H1 (cell line): ENCODE results near the gene APOBEC3H. TPM values are rescaled to one million over a fixed set of nuclear protein-coding genes. Genes with fewer than 3 reads are reported as not detected.

Source experiments
- CTCF ChIA-PET: fragments of 300-600 bp; sonication (Branson Sonifier 250); formaldehyde crosslinking; loops from one replicate; lab custom pipeline; 2021; ENCODE audit not compliant: partially characterized antibody; lab: Charles Lee
- POLR2A ChIA-PET: fragments of 300-600 bp; sonication (Branson Sonifier 250); formaldehyde crosslinking; loops from one replicate; lab custom pipeline; 2021; ENCODE audit warnings: inconsistent platforms; ENCODE audit not compliant: partially characterized antibody; lab: Charles Lee
- DNase-seq, 2 experiments: peaks; one replicate each; pipeline versions ENCODE4 v3.0.0 to v3.0.0-alpha.2; 2010 to 2022; ENCODE audit warnings: low spot score in 2 of 2, low read depth in 1 of 2, mixed read lengths in 1 of 2
- FAIRE-seq: peaks from 2 replicates; lab custom pipeline; 2011; peaks lifted over from hg19 to GRCh38; lab: Jason Lieb, UNC
- H2AFZ ChIP-seq: 2 replicates; pipeline ENCODE4 v1.8.1; 2012; ENCODE audit warnings: low read length, inconsistent platforms
- H2AK5ac ChIP-seq: 2 replicates; pipeline ENCODE4 v1.6.1; 2013; ENCODE audit warnings: low read depth, low read length
- H2BK120ac ChIP-seq: replicated peaks from 2 replicates; pipeline ENCODE3; 2013; ENCODE audit warnings: low read depth, low read length, inconsistent platforms
- H2BK12ac ChIP-seq: 2 replicates; pipeline ENCODE4 v1.6.1; 2013; ENCODE audit warnings: low read depth, low read length
- H2BK15ac ChIP-seq: 2 replicates; pipeline ENCODE4 v1.6.1; 2013; ENCODE audit warnings: low read length
- H2BK20ac ChIP-seq: 2 replicates; pipeline ENCODE4 v1.6.1; 2013; ENCODE audit warnings: low read length
- H2BK5ac ChIP-seq: 2 replicates; pipeline ENCODE4 v1.6.1; 2013; ENCODE audit warnings: low read depth, low read length
- H3K14ac ChIP-seq: 2 replicates; pipeline ENCODE4 v1.6.1; 2013; ENCODE audit warnings: inconsistent platforms; ENCODE audit not compliant: insufficient read length
- H3K18ac ChIP-seq: 2 replicates; pipeline ENCODE4 v1.6.1; 2013; ENCODE audit warnings: low read length; ENCODE audit errors: extremely low read depth
- H3K23ac ChIP-seq: 2 replicates; pipeline ENCODE4 v1.6.1; 2013; ENCODE audit warnings: inconsistent platforms; ENCODE audit not compliant: insufficient read length
- H3K23me2 ChIP-seq: 2 replicates; pipeline ENCODE4 v1.6.1; 2013; ENCODE audit warnings: low read depth, low read length
- H3K27ac ChIP-seq: 2 replicates; pipeline ENCODE4 v1.6.1; 2011; ENCODE audit warnings: low read depth, low read length, inconsistent platforms
- H3K27me3 ChIP-seq, 4 experiments: replicated peaks in 1 of 4; 1 replicate in 1 of 4; 2 replicates in 3 of 4; pipeline versions ENCODE4 v1.6.1 to v1.8.1; 2011 to 2013; ENCODE audit warnings: low read length in 3 of 4, mild to moderate bottlenecking in 3 of 4, inconsistent platforms in 2 of 4, mixed read lengths in 2 of 4, moderate library complexity in 1 of 4; ENCODE audit not compliant: control insufficient read depth in 3 of 4, insufficient read depth in 3 of 4; ENCODE audit errors: extremely low read depth in 1 of 4
- H3K36me3 ChIP-seq, 4 experiments: 2 replicates each; pipeline versions ENCODE4 v1.6.1 to v1.8.1; 2011 to 2013; ENCODE audit warnings: mild to moderate bottlenecking in 4 of 4, low read length in 3 of 4, moderate library complexity in 2 of 4, control low read depth in 1 of 4, inconsistent platforms in 1 of 4; ENCODE audit not compliant: insufficient read depth in 4 of 4, control insufficient read depth in 2 of 4
- H3K4ac ChIP-seq: replicated peaks from 2 replicates; pipeline ENCODE3; 2013; ENCODE audit warnings: low read length, low read depth, mixed read lengths, inconsistent platforms; ENCODE audit not compliant: insufficient read length
- H3K4me1 ChIP-seq, 4 experiments: replicated peaks in 1 of 4; 1 replicate in 1 of 4; 2 replicates in 3 of 4; pipeline versions ENCODE4 v1.6.1 to v1.8.1; 2011 to 2013; ENCODE audit warnings: low read length in 3 of 4, inconsistent platforms in 2 of 4, mixed read lengths in 1 of 4; ENCODE audit not compliant: insufficient read depth in 4 of 4, control insufficient read depth in 3 of 4
- H3K4me2 ChIP-seq, 2 experiments: 2 replicates each; pipeline versions ENCODE4 v1.6.1 to v1.8.1; 2011 to 2013; ENCODE audit warnings: low read depth in 2 of 2, low read length in 2 of 2, control low read depth in 1 of 2, inconsistent platforms in 1 of 2, mild to moderate bottlenecking in 1 of 2; ENCODE audit not compliant: insufficient read depth in 1 of 2
- H3K4me3 ChIP-seq, 4 experiments: fragments of 200-600, 300-600 bp in 1 of 4; sonication (generic), shearing (Covaris generic), sonication (Bioruptor Twin) in 1 of 4; 2 replicates each; pipeline versions ENCODE4 v1.5.1 to v1.8.1; 2011 to 2016; ENCODE audit warnings: low read length in 4 of 4, low read depth in 3 of 4, control low read depth in 2 of 4, inconsistent platforms in 2 of 4, mild to moderate bottlenecking in 2 of 4, mixed read lengths in 1 of 4, moderate library complexity in 1 of 4; ENCODE audit not compliant: insufficient read depth in 2 of 4; ENCODE audit errors: extremely low read depth in 1 of 4
- H3K56ac ChIP-seq: replicated peaks from 2 replicates; pipeline ENCODE3; 2013; ENCODE audit warnings: low read depth, mild to moderate bottlenecking, mixed read lengths, low read length, inconsistent platforms; ENCODE audit not compliant: insufficient read length
- H3K79me1 ChIP-seq: 2 replicates; pipeline ENCODE4 v1.6.1; 2013; ENCODE audit warnings: low read depth, low read length, control low read depth
- H3K79me2 ChIP-seq, 2 experiments: 2 replicates each; pipeline versions ENCODE4 v1.6.1 to v1.8.1; 2012 to 2013; ENCODE audit warnings: low read length in 2 of 2, mild to moderate bottlenecking in 2 of 2, inconsistent platforms in 1 of 2; ENCODE audit not compliant: insufficient read depth in 2 of 2, control insufficient read depth in 1 of 2
- H3K9ac ChIP-seq, 4 experiments: replicated peaks in 1 of 4; 1 replicate in 1 of 4; 2 replicates in 3 of 4; pipeline versions ENCODE4 v1.6.1 to v1.8.1; 2011 to 2013; ENCODE audit warnings: low read depth in 3 of 4, low read length in 3 of 4, control low read depth in 2 of 4, mild to moderate bottlenecking in 2 of 4, moderate library complexity in 2 of 4, inconsistent platforms in 1 of 4; ENCODE audit errors: extremely low read depth in 1 of 4
- H3K9me3 ChIP-seq, 2 experiments: 2 replicates each; pipeline versions ENCODE4 v1.6.1 to v1.8.1; 2012 to 2013; ENCODE audit warnings: mild to moderate bottlenecking in 2 of 2, moderate library complexity in 2 of 2, control low read depth in 1 of 2, inconsistent platforms in 1 of 2, low read depth in 1 of 2, low read length in 1 of 2, mixed read lengths in 1 of 2; ENCODE audit not compliant: insufficient read depth in 2 of 2
- H4K20me1 ChIP-seq, 2 experiments: replicated peaks in 1 of 2; 2 replicates each; pipeline versions ENCODE3 to v1.8.1; 2011 to 2013; ENCODE audit warnings: inconsistent platforms in 2 of 2, low read length in 2 of 2, mild to moderate bottlenecking in 1 of 2; ENCODE audit not compliant: insufficient read depth in 2 of 2, control insufficient read depth in 1 of 2
- H4K5ac ChIP-seq: 2 replicates; pipeline ENCODE4 v1.6.1; 2013; ENCODE audit warnings: low read length, low read depth, mixed read lengths, inconsistent platforms; ENCODE audit not compliant: insufficient read length
- H4K8ac ChIP-seq: 2 replicates; pipeline ENCODE4 v1.8.0; 2013; ENCODE audit warnings: mild to moderate bottlenecking, moderate library complexity, low read length, inconsistent platforms; ENCODE audit not compliant: insufficient read depth; ENCODE audit errors: extremely low read depth
- H4K91ac ChIP-seq: replicated peaks from 2 replicates; pipeline ENCODE3; 2013; ENCODE audit warnings: low read length, mixed read lengths, inconsistent platforms; ENCODE audit not compliant: insufficient read length
- BACH1 ChIP-seq: IDR thresholded peaks from 2 replicates; pipeline ENCODE4 v1.6.1; 2012; ENCODE audit warnings: low read length, improper control_type of control experiment
- BCL11A ChIP-seq, 2 experiments: IDR thresholded peaks; one replicate each; pipeline ENCODE4 v1.6.1; 2011; ENCODE audit warnings: low read depth in 2 of 2, low read length in 2 of 2, mild to moderate bottlenecking in 2 of 2
- CBX5 ChIP-seq: fragments of 300-800, 300-1000 bp; sonication (generic); IDR thresholded peaks from 2 replicates; pipeline ENCODE4 v1.7.1; 2016; ENCODE audit warnings: antibody characterized with exemption, low read length, low read depth
- GABPA ChIP-seq: IDR thresholded peaks from 2 replicates; pipeline ENCODE4 v1.6.1; 2011; ENCODE audit warnings: mild to moderate bottlenecking, low read length, moderate library complexity, borderline replicate concordance; ENCODE audit not compliant: insufficient read depth
- HDAC2 ChIP-seq, 2 experiments: fragments of 300-600 bp in 1 of 2; sonication (generic) in 1 of 2; IDR thresholded peaks; 2 replicates each; pipeline ENCODE4 v1.6.1; 2011 to 2012; ENCODE audit warnings: low read depth in 2 of 2, low read length in 2 of 2, mild to moderate bottlenecking in 2 of 2, moderate library complexity in 2 of 2, borderline replicate concordance in 1 of 2, inconsistent platforms in 1 of 2
- KDM1A ChIP-seq: fragments of 200-600, 300-600 bp; sonication (generic); IDR thresholded peaks from 2 replicates; pipeline ENCODE4 v1.7.1; 2016; ENCODE audit warnings: mild to moderate bottlenecking, low read length, borderline replicate concordance
- KDM4A ChIP-seq: IDR thresholded peaks from one replicate; pipeline ENCODE4 v1.7.1; 2012; ENCODE audit warnings: low read depth, mild to moderate bottlenecking, moderate library complexity, low read length, inconsistent platforms; ENCODE audit not compliant: severe bottlenecking
- NANOG ChIP-seq: IDR thresholded peaks from 2 replicates; pipeline ENCODE4 v1.6.1; 2011; ENCODE audit warnings: low read length, low read depth, mild to moderate bottlenecking, inconsistent platforms; ENCODE audit not compliant: insufficient read depth, poor library complexity, severe bottlenecking
- SRF ChIP-seq: IDR thresholded peaks from 2 replicates; pipeline ENCODE4 v1.6.1; 2011; ENCODE audit warnings: mild to moderate bottlenecking, low read depth, low read length, moderate library complexity
- WGBS, 2 experiments: shearing (Covaris generic) in 1 of 2; methylation state at CpG; one replicate each; pipeline versions ENCODE4 v1.1.6 to v1.1.7; 2013 to 2015; ENCODE audit warnings: low lambda C conversion rate in 2 of 2, mixed read lengths in 2 of 2, inconsistent platforms in 1 of 2, low coverage in 1 of 2, missing lambda C conversion rate in 1 of 2; ENCODE audit not compliant: insufficient replicate concordance in 2 of 2, insufficient coverage in 1 of 2, insufficient read length in 1 of 2; ENCODE audit errors: extremely low coverage in 1 of 2, missing lambda C conversion rate in 1 of 2; 5-methylcytosine and 5-hydroxymethylcytosine counted together
- polyA plus RNA-seq, 7 experiments: library from polyadenylated mRNA; depleted of rRNA in 3 of 7; stranded (reverse) in 5 of 7; unstranded in 2 of 7; fragments of >200 nt in 5 of 7; fragments of 200-250 nt in 2 of 7; gene quantifications; 1 replicate in 5 of 7; 2 replicates in 1 of 7; 4 replicates in 1 of 7; pipeline versions ENCODE4 v1.2.1 to v1.2.3, GENCODE V29; 2011 to 2013; ENCODE audit warnings: missing spikeins in 2 of 7, mixed read lengths in 2 of 7
- total RNA-seq: library from RNA; stranded (reverse); fragmentation: NEBNext Ultra II Directional; extraction: Animal tissue kit (Norgen Biotek cat#: 25700); gene quantifications from 2 replicates; pipeline ENCODE4 v1.2.1, GENCODE V29; 2021
- TF ChIP-seq, protein P1 (sequence below): IDR thresholded peaks from 2 replicates; pipeline ENCODE4 v1.6.1; 2012; ENCODE audit warnings: inconsistent platforms
- TF ChIP-seq, protein P2 (sequence below): IDR thresholded peaks from 2 replicates; pipeline ENCODE4 v1.6.1; 2012; ENCODE audit warnings: low read length, inconsistent platforms

The APOBEC3H gene
- total and polyA plus RNA-seq, 2 of the 8 experiments (the other 6 are each of a cell fraction or from before 2014, with no cell fraction given), result 0.47 to 0.56 TPM

DNA sequence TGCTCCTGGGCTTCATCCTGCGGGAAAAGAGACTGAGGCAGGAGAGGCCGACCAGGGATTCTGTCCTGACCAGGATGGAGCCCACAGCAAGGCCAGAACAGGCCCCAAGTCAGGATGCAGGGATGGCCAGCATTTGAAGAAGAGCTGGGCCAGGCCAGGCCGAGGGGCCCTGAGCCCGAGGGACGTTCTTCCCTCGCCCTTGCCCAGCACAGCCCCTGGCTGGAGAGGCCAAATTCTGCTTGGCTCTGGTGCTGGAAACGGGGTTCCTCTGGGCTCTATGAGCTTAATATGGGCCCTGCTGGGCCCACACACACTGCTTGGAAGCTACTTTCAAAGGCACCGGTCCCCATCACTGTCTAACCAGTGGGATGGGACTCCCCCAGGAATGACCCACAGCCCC, 12.4 kb upstream of the APOBEC3H start:
- Histone ChIP-seq H3K79me1 (no peaks in the 10 kb centered on the region), H2BK5ac (no peak overlapping the region), H3K18ac (no peak overlapping the region), H3K14ac (no peak overlapping the region), H3K23me2 (peaks cover 2% of the 10 kb centered on the region; the same call in 1 of the 2 replicates), H2AFZ (no peak overlapping the region), H2BK12ac (no peak overlapping the region), H4K20me1 (peaks cover 0 to 2% of the 10 kb centered on the region in 2 experiments), H2BK20ac (no peak overlapping the region; the same call in 1 of the 2 replicates), H3K79me2 (no peaks in the 10 kb centered on the region), H2BK15ac (no peak overlapping the region), H3K4me3 (no peak overlapping the region), H2BK120ac (no peak overlapping the region), H3K27me3 (no peaks in the 10 kb centered on the region), H3K56ac (no peak overlapping the region), H4K91ac (no peak overlapping the region), H3K4ac (no peak overlapping the region), H3K27ac (no peak overlapping the region), H4K8ac (no peak overlapping the region), H2AK5ac (no peak overlapping the region), H3K4me2 (no peak overlapping the region), H4K5ac (no peak overlapping the region), H3K9me3 (no peaks in the 10 kb centered on the region), H3K4me1 (peaks cover 0 to 9% (median 6%) of the 10 kb centered on the region in 4 experiments; a peak in 6 of 7 replicates), H3K9ac (no peak overlapping the region), H3K23ac (no peak overlapping the region), H3K36me3 (no peaks in the 10 kb centered on the region)
- CTCF ChIA-PET, result no interaction called here
- DNase-seq (no peak), FAIRE-seq (no peak)
- POLR2A ChIA-PET, result no interaction called here
- WGBS, 2 experiments, result 95% methylated on average over 8 of the region's 8 CpGs; no CpG with 5 or more reads in 1 of the 2 experiments
- no peak for TF ChIP-seq BCL11A (IDR thresholded peaks at IDR 0.05; ENCODE audit: low read depth in 2 of 2, low read length in 2 of 2)
- TF ChIP-seq KDM1A, result no peak
- no peak for TF ChIP-seq SRF
- no peak for TF ChIP-seq NANOG
- no peak for TF ChIP-seq KDM4A
- TF ChIP-seq BACH1, result no peak
- no peak for TF ChIP-seq GABPA
- no peak for TF ChIP-seq CBX5
- TF ChIP-seq, protein P1, sequence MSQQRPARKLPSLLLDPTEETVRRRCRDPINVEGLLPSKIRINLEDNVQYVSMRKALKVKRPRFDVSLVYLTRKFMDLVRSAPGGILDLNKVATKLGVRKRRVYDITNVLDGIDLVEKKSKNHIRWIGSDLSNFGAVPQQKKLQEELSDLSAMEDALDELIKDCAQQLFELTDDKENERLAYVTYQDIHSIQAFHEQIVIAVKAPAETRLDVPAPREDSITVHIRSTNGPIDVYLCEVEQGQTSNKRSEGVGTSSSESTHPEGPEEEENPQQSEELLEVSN, result no peak
- TF ChIP-seq, protein P2, sequence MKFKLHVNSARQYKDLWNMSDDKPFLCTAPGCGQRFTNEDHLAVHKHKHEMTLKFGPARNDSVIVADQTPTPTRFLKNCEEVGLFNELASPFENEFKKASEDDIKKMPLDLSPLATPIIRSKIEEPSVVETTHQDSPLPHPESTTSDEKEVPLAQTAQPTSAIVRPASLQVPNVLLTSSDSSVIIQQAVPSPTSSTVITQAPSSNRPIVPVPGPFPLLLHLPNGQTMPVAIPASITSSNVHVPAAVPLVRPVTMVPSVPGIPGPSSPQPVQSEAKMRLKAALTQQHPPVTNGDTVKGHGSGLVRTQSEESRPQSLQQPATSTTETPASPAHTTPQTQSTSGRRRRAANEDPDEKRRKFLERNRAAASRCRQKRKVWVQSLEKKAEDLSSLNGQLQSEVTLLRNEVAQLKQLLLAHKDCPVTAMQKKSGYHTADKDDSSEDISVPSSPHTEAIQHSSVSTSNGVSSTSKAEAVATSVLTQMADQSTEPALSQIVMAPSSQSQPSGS, result no peak
- no peak for TF ChIP-seq HDAC2 (IDR thresholded peaks at IDR 0.05; ENCODE audit: borderline replicate concordance in 1 of 2, low read depth in 2 of 2, low read length in 2 of 2)
